H1 (cell line): ENCODE results near the gene COL6A3. TPM values are rescaled to one million over a fixed set of nuclear protein-coding genes. Genes with fewer than 3 reads are reported as not detected.

Source experiments
- ASH2L ChIP-seq: fragments of 200-600, 300-600 bp; sonication (generic); IDR thresholded peaks from one replicate; pipeline ENCODE4 v1.7.1; 2017; ENCODE audit warnings: low read length
- ATF2 ChIP-seq: IDR thresholded peaks from 2 replicates; pipeline ENCODE4 v1.6.1; 2012; ENCODE audit warnings: low read length, inconsistent platforms
- BACH1 ChIP-seq: IDR thresholded peaks from 2 replicates; pipeline ENCODE4 v1.6.1; 2012; ENCODE audit warnings: low read length, improper control_type of control experiment
- POU5F1 ChIP-seq: IDR thresholded peaks from 2 replicates; pipeline ENCODE4 v1.6.1; 2011; ENCODE audit warnings: low read depth, mild to moderate bottlenecking, low read length, moderate library complexity
- RAD21 ChIP-seq, 2 experiments: IDR thresholded peaks in 1 of 2; conservative IDR thresholded peaks in 1 of 2; 2 replicates each; pipeline ENCODE4 v1.6.1; 2011; ENCODE audit warnings: low read depth in 2 of 2, low read length in 2 of 2, improper control_type of control experiment in 1 of 2, inconsistent platforms in 1 of 2, mild to moderate bottlenecking in 1 of 2, moderate library complexity in 1 of 2
- ZNF274 ChIP-seq: IDR thresholded peaks from 2 replicates; pipeline ENCODE4 v1.7.0; 2012; ENCODE audit warnings: low read length, borderline replicate concordance; ENCODE audit errors: extremely low read depth
- polyA plus RNA-seq, 7 experiments: library from polyadenylated mRNA; depleted of rRNA in 3 of 7; stranded (reverse) in 5 of 7; unstranded in 2 of 7; fragments of >200 nt in 5 of 7; fragments of 200-250 nt in 2 of 7; gene quantifications; 1 replicate in 5 of 7; 2 replicates in 1 of 7; 4 replicates in 1 of 7; pipeline versions ENCODE4 v1.2.1 to v1.2.3, GENCODE V29; 2011 to 2013; ENCODE audit warnings: missing spikeins in 2 of 7, mixed read lengths in 2 of 7
- total RNA-seq: library from RNA; stranded (reverse); fragmentation: NEBNext Ultra II Directional; extraction: Animal tissue kit (Norgen Biotek cat#: 25700); gene quantifications from 2 replicates; pipeline ENCODE4 v1.2.1, GENCODE V29; 2021

The COL6A3 gene
- total and polyA plus RNA-seq, 2 of the 8 experiments (the other 6 are each of a cell fraction or from before 2014, with no cell fraction given): 1.2 to 3.4 TPM

GRCh38 chr2:237290261-237290660 is 123.7 kb downstream of the COL6A3 start (continued):
- TF ChIP-seq ATF2 (no peak), BACH1 (no peak), RAD21 (IDR thresholded peaks at IDR 0.05 in 1 of 2, conservative IDR thresholded peaks at IDR 0.05 in 1 of 2; ENCODE audit: low read depth in 2 of 2, low read length in 2 of 2) (no peak), ZNF274 (no peak), ASH2L (no peak), POU5F1 (no peak)
